HG02840 (cell line): ENCODE results near the gene VASP.

ENCODE experiments used
- ATAC-seq: cut with Tn5 transposase; IDR thresholded peaks from one replicate; pipeline ENCODE4 v1.9.1; 2021; ENCODE audit warnings: mild to moderate bottlenecking, moderate library complexity, moderate number of reproducible peaks; ENCODE audit not compliant: unreplicated experiment, low FRiP score

The VASP gene

GRCh38 chr19:45514376-45515051 lies 7.2 kb downstream of the VASP start:
- no peak for ATAC-seq

GRCh38 chr19:45515081-45515624 lies 7.9 kb downstream of the VASP start:
- no peak for ATAC-seq

- ATAC-seq, result no peak
These were observed 8.6 kb downstream of the VASP start for GRCh38 chr19:45515807-45516401.

GRCh38 chr19:45517238-45517637 lies 10.0 kb downstream of the VASP start:
- ATAC-seq, result no peak

- no peak for ATAC-seq
These were observed 10.6 kb downstream of the VASP start for GRCh38 chr19:45517641-45518468.

- no peak for ATAC-seq
These were observed 11.2 kb downstream of the VASP start for GRCh38 chr19:45518469-45518826.

GRCh38 chr19:45522010-45522941 lies 15.0 kb downstream of the VASP start:
- no peak for ATAC-seq

- ATAC-seq, result peak; percentile 58
These were observed 16.5 kb downstream of the VASP start for GRCh38 chr19:45523642-45524256.

- no peak for ATAC-seq
These were observed 17.4 kb downstream of the VASP start for GRCh38 chr19:45524575-45525129.

- no peak for ATAC-seq
These were observed 18.9 kb downstream of the VASP start for GRCh38 chr19:45526143-45526542.

GRCh38 chr19:45526971-45527370 lies 19.7 kb downstream of the VASP start:
- no peak for ATAC-seq

GRCh38 chr19:45527731-45528130 lies 20.5 kb downstream of the VASP start:
- ATAC-seq, result no peak

GRCh38 chr19:45528149-45528743 lies 21.0 kb downstream of the VASP start:
- no peak for ATAC-seq

- no peak for ATAC-seq
These were observed 21.6 kb downstream of the VASP start for GRCh38 chr19:45528744-45529419.

- ATAC-seq, result no peak
These were observed 22.1 kb downstream of the VASP start for GRCh38 chr19:45529420-45529785.

GRCh38 chr19:45531349-45531748 lies 24.1 kb downstream of the VASP start:
- ATAC-seq, result no peak

- no peak for ATAC-seq
These were observed 32.2 kb downstream of the VASP start for GRCh38 chr19:45539459-45539858.

- ATAC-seq, result no peak
These were observed 35.0 kb downstream of the VASP start for GRCh38 chr19:45542234-45542668.
